Mesenchymal stem cell (in vitro differentiated cells and primary cell): ENCODE measurements around the gene PPP2R5B. TPM values are rescaled to one million over a fixed set of nuclear protein-coding genes. Genes with fewer than 3 reads are reported as not detected.
A peak's percentile ranks its signal among the peaks of the same experiment; 100 is the strongest.

Source experiments
- DNase-seq: peaks from one replicate; pipeline ENCODE4 v3.0.0-alpha.2; 2013
- H2AFZ ChIP-seq: one replicate; pipeline ENCODE4 v1.6.1; 2013; ENCODE audit warnings: low read depth, mild to moderate bottlenecking, control low read depth, inconsistent platforms, low read length, moderate library complexity
- H2AK5ac ChIP-seq: 2 replicates; pipeline ENCODE4 v1.6.1; 2013; ENCODE audit warnings: low read length, moderate library complexity, mild to moderate bottlenecking, inconsistent platforms; ENCODE audit not compliant: severe bottlenecking
- H2BK120ac ChIP-seq: one replicate; pipeline ENCODE4 v1.6.1; 2013; ENCODE audit warnings: low read depth, mild to moderate bottlenecking, inconsistent platforms, low read length, moderate library complexity
- H2BK12ac ChIP-seq, 2 experiments: one replicate each; pipeline ENCODE4 v1.6.1; 2013; ENCODE audit warnings: inconsistent platforms in 2 of 2, low read length in 2 of 2, mild to moderate bottlenecking in 2 of 2, moderate library complexity in 2 of 2, control low read depth in 1 of 2
- H2BK15ac ChIP-seq: one replicate; pipeline ENCODE4 v1.6.1; 2013; ENCODE audit warnings: mild to moderate bottlenecking, low read depth, inconsistent platforms; ENCODE audit not compliant: poor library complexity, severe bottlenecking
- H2BK5ac ChIP-seq: 2 replicates; pipeline ENCODE4 v1.6.1; 2013; ENCODE audit warnings: low read depth, mild to moderate bottlenecking, low read length, control low read depth, inconsistent platforms; ENCODE audit not compliant: poor library complexity, severe bottlenecking
- H3K14ac ChIP-seq, 2 experiments: one replicate each; pipeline ENCODE4 v1.6.1; 2013; ENCODE audit warnings: inconsistent platforms in 2 of 2, low read length in 2 of 2, control low read depth in 1 of 2, mild to moderate bottlenecking in 1 of 2, moderate library complexity in 1 of 2
- H3K18ac ChIP-seq, 2 experiments: one replicate each; pipeline ENCODE4 v1.6.1; 2013; ENCODE audit warnings: inconsistent platforms in 2 of 2, low read length in 2 of 2, control low read depth in 1 of 2, low read depth in 1 of 2, mild to moderate bottlenecking in 1 of 2
- H3K23ac ChIP-seq, 2 experiments: one replicate each; pipeline ENCODE4 v1.6.1; 2013; ENCODE audit warnings: inconsistent platforms in 2 of 2, low read length in 2 of 2, mild to moderate bottlenecking in 2 of 2, moderate library complexity in 2 of 2, control low read depth in 1 of 2
- H3K27ac ChIP-seq: 2 replicates; pipeline ENCODE4 v1.5.1; 2013; ENCODE audit warnings: mild to moderate bottlenecking, moderate library complexity, low read length, control low read depth, inconsistent platforms; ENCODE audit not compliant: poor library complexity, severe bottlenecking
- H3K27me3 ChIP-seq, 2 experiments: 2 replicates each; pipeline versions ENCODE4 v1.6.1 to v1.7.0; 2013; ENCODE audit warnings: low read length in 2 of 2, mild to moderate bottlenecking in 2 of 2, moderate library complexity in 2 of 2, control low read depth in 1 of 2, inconsistent platforms in 1 of 2; ENCODE audit not compliant: control insufficient read depth in 1 of 2, insufficient read depth in 1 of 2
- H3K36me3 ChIP-seq, 2 experiments: 2 replicates each; pipeline versions ENCODE4 v1.6.1 to v1.7.0; 2013; ENCODE audit warnings: low read length in 2 of 2, control low read depth in 1 of 2, inconsistent platforms in 1 of 2, low read depth in 1 of 2, mild to moderate bottlenecking in 1 of 2; ENCODE audit not compliant: insufficient read depth in 2 of 2, control insufficient read depth in 1 of 2
- H3K4ac ChIP-seq, 2 experiments: one replicate each; pipeline ENCODE4 v1.6.1; 2013; ENCODE audit warnings: inconsistent platforms in 2 of 2, low read length in 2 of 2, mild to moderate bottlenecking in 2 of 2, moderate library complexity in 2 of 2, control low read depth in 1 of 2, low read depth in 1 of 2
- H3K4me1 ChIP-seq: 2 replicates; pipeline ENCODE4 v1.6.1; 2013; ENCODE audit warnings: low read depth, low read length, control low read depth; ENCODE audit not compliant: control insufficient read depth, insufficient read depth
- H3K4me2 ChIP-seq: 2 replicates; pipeline ENCODE4 v1.6.1; 2013; ENCODE audit warnings: low read length, mild to moderate bottlenecking, inconsistent platforms; ENCODE audit not compliant: poor library complexity, severe bottlenecking
- H3K4me3 ChIP-seq, 2 experiments: 2 replicates each; pipeline versions ENCODE4 v1.5.1 to v1.7.0; 2013; ENCODE audit warnings: low read length in 2 of 2, mild to moderate bottlenecking in 2 of 2, control low read depth in 1 of 2, low read depth in 1 of 2; ENCODE audit not compliant: insufficient read depth in 1 of 2
- H3K79me1 ChIP-seq: replicated peaks from 2 replicates; pipeline ENCODE4 v1.6.1; 2013; ENCODE audit warnings: mild to moderate bottlenecking, control low read depth, low read length, inconsistent platforms; ENCODE audit not compliant: poor library complexity, severe bottlenecking
- H3K9ac ChIP-seq: 2 replicates; pipeline ENCODE4 v1.7.0; 2013; ENCODE audit warnings: mild to moderate bottlenecking, low read length, moderate library complexity
- H3K9me3 ChIP-seq: 2 replicates; pipeline ENCODE4 v1.7.0; 2013; ENCODE audit warnings: mild to moderate bottlenecking, low read length; ENCODE audit not compliant: control insufficient read depth
- H4K8ac ChIP-seq: one replicate; pipeline ENCODE4 v1.6.1; 2013; ENCODE audit warnings: inconsistent platforms, mild to moderate bottlenecking, low read length, moderate library complexity
- H4K91ac ChIP-seq: one replicate; pipeline ENCODE4 v1.6.1; 2013; ENCODE audit warnings: mild to moderate bottlenecking, low read length, inconsistent platforms
- WGBS: methylation state at CpG from one replicate; pipeline ENCODE4 v1.1.7; 2013; ENCODE audit warnings: mixed read lengths; 5-methylcytosine and 5-hydroxymethylcytosine counted together
- polyA plus RNA-seq, 2 experiments: library from polyadenylated mRNA; stranded (reverse); fragments of 200-250 nt; gene quantifications; one replicate each; pipeline ENCODE4 v1.2.3, GENCODE V29; 2013

The PPP2R5B gene
- 16.6 TPM for polyA plus RNA-seq (2013, experiment 1 of 2)
- 15.1 TPM for polyA plus RNA-seq (2013, experiment 2 of 2)

DNA sequence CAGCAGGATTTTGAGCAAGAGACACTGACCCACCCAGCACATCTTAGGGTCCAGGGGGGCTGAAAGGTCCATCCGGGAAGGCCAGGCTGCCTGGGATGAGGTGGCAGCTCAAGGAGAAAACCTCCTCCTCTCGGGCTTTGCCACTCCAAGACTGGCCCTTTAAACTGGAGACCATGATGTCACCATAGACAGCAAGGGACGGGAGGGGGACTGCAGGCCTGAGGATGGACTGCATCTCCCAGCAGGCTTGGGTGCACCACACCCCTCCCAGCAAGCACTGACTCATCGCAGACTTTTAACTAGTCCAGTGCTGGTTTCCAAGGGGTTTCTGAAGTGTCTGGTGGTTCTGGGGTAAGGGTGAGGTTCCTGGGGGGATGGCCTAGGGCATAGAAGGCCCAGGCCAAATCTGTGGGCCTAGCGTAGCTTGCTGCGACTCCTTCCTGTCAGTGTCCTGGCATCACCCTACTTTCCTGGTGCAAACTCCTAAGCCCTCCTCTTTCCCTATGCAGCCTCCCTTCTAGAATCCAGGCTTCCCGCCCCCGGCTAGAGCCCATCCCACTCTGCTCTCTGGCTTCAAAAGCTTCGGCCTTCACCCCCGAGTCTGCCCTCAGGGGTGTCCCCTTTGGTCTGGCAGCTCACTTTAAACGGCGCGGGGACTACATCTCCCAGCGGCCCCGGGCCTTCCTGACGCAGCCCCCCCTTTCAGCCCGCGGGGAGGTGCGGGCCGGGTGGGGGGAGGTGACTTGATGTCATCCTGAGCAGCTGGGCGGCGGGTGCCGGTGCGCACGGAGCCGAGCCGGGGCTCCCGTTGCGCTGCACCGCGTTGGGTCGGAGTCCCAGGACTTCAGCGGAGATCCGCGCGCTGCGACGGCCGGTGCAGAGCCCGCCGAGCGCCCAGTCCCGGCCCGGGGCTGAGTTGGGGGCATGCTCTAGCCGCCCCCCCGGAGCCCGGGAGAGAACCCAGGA lies at the start of gene PPP2R5B:
PPP2R5B (plus strand) TSS at position 746 of the 966 bp plus-strand sequence. CDS start 1,046 bp downstream, outside the sequence.
- Histone ChIP-seq H2BK5ac (peak within 1 kb of the TSS; percentile 60), H3K79me1 (peaks cover 16% of the 10 kb centered on the region), H3K23ac (peak within 1 kb of the TSS in 1 of 2 experiments; percentile 20), H3K9me3 (no peaks in the 10 kb centered on the region), H3K18ac (peak within 1 kb of the TSS; percentile 81 to 97), H2BK15ac (peak within 1 kb of the TSS; percentile 84), H4K91ac (peak within 1 kb of the TSS; percentile 90), H3K27me3 (no peaks in the 10 kb centered on the region), H3K4ac (peak within 1 kb of the TSS; percentile 20 to 77), H4K8ac (peak within 1 kb of the TSS; percentile 94), H3K36me3 (peaks cover 21 to 23% of the 10 kb centered on the region in 2 experiments), H3K4me2 (peak within 1 kb of the TSS; percentile 94), H3K27ac (peak within 1 kb of the TSS; percentile 86), H3K9ac (peak within 1 kb of the TSS; percentile 94), H3K4me3 (peak within 1 kb of the TSS; percentile 89 to 91), H3K4me1 (peaks cover 21% of the 10 kb centered on the region), H3K14ac (peak within 1 kb of the TSS in 1 of 2 experiments; percentile 84), H2BK120ac (peak within 1 kb of the TSS; percentile 29), H2BK12ac (peak within 1 kb of the TSS; percentile 0 to 94), H2AK5ac (no peak within 1 kb of the TSS), H2AFZ (peak within 1 kb of the TSS; percentile 94)
- DNase-seq = peak; percentile 97
- WGBS = under 1% methylated on average over 34 of the region's 47 CpGs

DNA sequence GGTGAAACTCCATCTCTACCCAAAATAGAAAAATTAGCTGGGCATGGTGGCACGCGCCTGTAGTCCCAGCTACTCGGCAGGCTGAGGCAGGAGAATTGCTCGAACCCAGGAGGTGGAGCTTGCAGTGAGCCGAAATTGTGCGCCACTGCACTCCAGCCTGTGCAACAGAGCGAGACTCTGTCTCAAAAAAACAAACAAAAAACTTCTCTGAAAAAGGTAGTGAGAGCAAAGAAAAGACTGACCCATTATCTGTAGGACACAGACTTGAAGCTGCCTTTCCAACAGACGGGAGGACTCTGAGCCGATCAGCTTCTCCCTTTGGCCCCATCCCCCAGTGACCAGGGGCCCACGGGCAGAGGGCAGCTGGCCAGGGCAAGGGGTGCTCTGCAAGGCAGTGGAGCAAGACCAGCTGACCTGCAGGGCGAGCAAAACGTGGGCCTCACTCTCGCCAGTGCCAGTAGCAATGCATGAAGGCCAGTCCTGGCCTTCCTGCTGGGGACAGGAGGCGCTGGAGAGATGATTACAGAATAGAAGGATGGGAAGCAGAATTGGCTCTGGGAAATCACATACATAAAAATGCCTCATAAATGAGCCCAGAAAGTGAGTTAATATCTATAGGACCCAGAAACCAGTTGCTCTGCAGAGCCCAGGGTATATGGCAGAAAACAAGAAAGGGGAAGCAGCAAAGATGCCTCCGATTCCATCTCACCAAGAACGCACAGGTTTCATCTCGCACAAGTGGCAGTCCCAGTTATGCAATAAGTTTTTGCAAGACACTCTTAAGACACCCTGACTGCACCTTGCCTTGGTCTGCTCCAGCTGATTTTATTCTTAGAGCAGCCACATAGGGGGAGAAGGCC lies 48.9 kb upstream of the PPP2R5B start:
- Histone ChIP-seq H3K4ac (peak overlapping the region in 1 of 2 experiments; percentile 67), H4K8ac (no peak overlapping the region), H2AFZ (no peak overlapping the region), H3K9ac (peak overlapping the region; percentile 92), H2BK12ac (peak overlapping the region in 1 of 2 experiments; percentile 70), H2AK5ac (peak overlapping the region; percentile 23), H3K4me3 (peak overlapping the region; percentile 26 to 100), H3K4me1 (peaks cover 50% of the 10 kb centered on the region), H2BK15ac (no peak overlapping the region), H4K91ac (peak overlapping the region; percentile 30), H3K36me3 (peaks cover 32 to 38% of the 10 kb centered on the region in 2 experiments), H3K18ac (peak overlapping the region in 1 of 2 experiments; percentile 82), H3K23ac (peak overlapping the region in 1 of 2 experiments; percentile 84), H2BK5ac (no peak overlapping the region), H3K14ac (peak overlapping the region in 1 of 2 experiments; percentile 77), H2BK120ac (no peak overlapping the region), H3K27ac (peak overlapping the region; percentile 21), H3K9me3 (no peaks in the 10 kb centered on the region), H3K4me2 (peak overlapping the region; percentile 85), H3K27me3 (no peaks in the 10 kb centered on the region), H3K79me1 (peaks cover 3% of the 10 kb centered on the region)
- DNase-seq = no peak
- WGBS = 90% methylated on average over 14 of the region's 17 CpGs

DNA sequence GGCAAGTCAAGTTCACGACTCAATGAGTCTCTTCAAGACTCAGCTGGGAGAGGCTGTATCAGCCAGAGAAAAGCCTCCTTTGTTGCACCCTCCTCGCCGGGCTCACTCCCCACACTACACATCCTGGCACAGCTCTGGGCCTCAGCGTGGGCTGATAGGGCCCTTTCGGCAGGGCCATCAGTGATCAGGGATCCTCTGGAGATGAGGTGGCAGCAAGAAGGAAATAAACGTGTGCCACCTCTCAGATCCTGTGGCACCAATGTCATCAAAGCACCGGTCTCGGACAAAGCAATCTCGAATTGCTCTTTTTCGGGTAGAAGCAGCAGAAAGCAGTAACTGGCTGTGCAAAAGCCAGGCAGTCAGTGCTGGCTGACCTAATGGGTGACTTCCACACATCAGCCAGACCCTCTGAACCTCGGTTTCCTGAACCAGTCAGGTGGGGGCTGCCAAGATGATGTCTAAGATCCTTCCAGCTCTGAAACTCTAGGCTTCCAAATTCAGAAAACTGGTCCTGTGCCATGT lies 48.2 kb upstream of the PPP2R5B start:
- Histone ChIP-seq H2BK5ac (no peak overlapping the region), H3K4me1 (peaks cover 43% of the 10 kb centered on the region), H3K36me3 (peaks cover 30 to 31% of the 10 kb centered on the region in 2 experiments), H3K27ac (peak overlapping the region; percentile 71), H2BK120ac (no peak overlapping the region), H3K9ac (peak overlapping the region; percentile 92), H2AK5ac (no peak overlapping the region), H4K8ac (no peak overlapping the region), H3K4me3 (peak overlapping the region; percentile 80 to 100), H3K9me3 (no peaks in the 10 kb centered on the region), H2BK12ac (no peak overlapping the region), H3K4ac (peak overlapping the region in 1 of 2 experiments; percentile 47), H4K91ac (no peak overlapping the region), H3K27me3 (no peaks in the 10 kb centered on the region), H3K14ac (peak overlapping the region in 1 of 2 experiments; percentile 37), H3K18ac (no peak overlapping the region), H3K79me1 (peaks cover 3% of the 10 kb centered on the region), H2AFZ (no peak overlapping the region), H3K4me2 (peak overlapping the region; percentile 85), H3K23ac (peak overlapping the region in 1 of 2 experiments; percentile 95), H2BK15ac (no peak overlapping the region)
- no peak for DNase-seq
- WGBS = 81% methylated on average over 11 of the region's 11 CpGs
